Panc1 (cell line): ENCODE measurements around the gene THSD7A. TPM values are rescaled to one million over a fixed set of nuclear protein-coding genes. Genes with fewer than 3 reads are reported as not detected.
A peak's percentile ranks its signal among the peaks of the same experiment; 100 is the strongest.

ENCODE experiments used
- ATAC-seq: fragments of 200-7000 bp; cut with Tn5 transposase; 2 replicates; pipeline ENCODE4 v1.9.1; 2020; ENCODE audit warnings: mild to moderate bottlenecking, moderate library complexity
- BruUV-seq: library from RNA; stranded (reverse); fragments of 400-500 nt; replicated peaks from 2 replicates; lab custom pipeline; 2021; lab: Mats Ljungman, UMichigan
- CTCF ChIA-PET: fragments of 300-600 bp; sonication (Branson Sonifier 250); formaldehyde crosslinking; loops from one replicate; lab custom pipeline; 2022; ENCODE audit warnings: antibody characterized with exemption; lab: Charles Lee
- POLR2A ChIA-PET: fragments of 300-600 bp; sonication (Branson Sonifier 250); formaldehyde crosslinking; loops from one replicate; lab custom pipeline; 2022; ENCODE audit warnings: antibody characterized with exemption; lab: Charles Lee
- DNase-seq: peaks from one replicate; pipeline ENCODE4 v3.0.0-alpha.2; 2010; ENCODE audit warnings: low read depth, low spot score
- H3K27ac ChIP-seq: 2 replicates; pipeline ENCODE4 v1.5.1; 2011; ENCODE audit warnings: mild to moderate bottlenecking, low read length, inconsistent platforms
- H3K27me3 ChIP-seq: fragments of 200-500 bp; sonication (Bioruptor generic); 2 replicates; pipeline ENCODE4 v1.6.0; 2014; ENCODE audit warnings: low read length, inconsistent platforms; ENCODE audit not compliant: control insufficient read depth, insufficient read depth
- H3K36me3 ChIP-seq: fragments of 200-500 bp; sonication (Bioruptor generic); 2 replicates; pipeline ENCODE4 v1.5.1; 2014; ENCODE audit warnings: inconsistent platforms, mild to moderate bottlenecking, low read length, moderate library complexity; ENCODE audit not compliant: control insufficient read depth, insufficient read depth
- H3K4me1 ChIP-seq: 2 replicates; pipeline ENCODE4 v1.5.1; 2011; ENCODE audit warnings: inconsistent platforms, mild to moderate bottlenecking, low read length, moderate library complexity; ENCODE audit not compliant: control insufficient read depth, insufficient read depth
- H3K4me3 ChIP-seq, 2 experiments: 2 replicates each; pipeline ENCODE4 v1.5.1; 2011 to 2012; ENCODE audit warnings: low read depth in 2 of 2, low read length in 2 of 2, mild to moderate bottlenecking in 2 of 2, inconsistent platforms in 1 of 2, moderate library complexity in 1 of 2
- H3K9me3 ChIP-seq: fragments of 200-500 bp; sonication (Bioruptor generic); 2 replicates; pipeline ENCODE4 v1.5.1; 2014; ENCODE audit warnings: low read depth, mild to moderate bottlenecking, inconsistent platforms, low read length, moderate library complexity; ENCODE audit not compliant: control insufficient read depth, insufficient read depth
- CTCF ChIP-seq: fragments of 450-650 bp; IDR thresholded peaks from 2 replicates; pipeline ENCODE4 v1.5.1; 2017; ENCODE audit warnings: mild to moderate bottlenecking
- POLR2AphosphoS5 ChIP-seq: IDR thresholded peaks from 2 replicates; pipeline ENCODE4 v1.6.1; 2012; ENCODE audit warnings: mild to moderate bottlenecking, low read depth, low read length, moderate library complexity
- SIN3A ChIP-seq: IDR thresholded peaks from 2 replicates; pipeline ENCODE4 v1.6.1; 2012; ENCODE audit warnings: low read depth, mild to moderate bottlenecking, low read length, moderate library complexity, borderline replicate concordance; ENCODE audit not compliant: insufficient read depth
- TCF7L2 ChIP-seq: IDR thresholded peaks from 2 replicates; pipeline ENCODE4 v1.6.1; 2011; ENCODE audit warnings: mild to moderate bottlenecking, low read depth, low read length, inconsistent platforms
- in situ Hi-C: cut with HindIII; loops from 2 replicates; pipeline ENCODE4 v1.10.0; 2016; ENCODE audit warnings: low sequenced_read_pairs, low pct_unique_long_range_greater_than_20kb
- intact Hi-C: fragments of 100-400 bp; cut with micrococcal nuclease; formaldehyde crosslinking; loops from one replicate; pipeline ENCODE4 v1.10.0; 2022; ENCODE audit not compliant: unreplicated experiment
- total RNA-seq: library from RNA; stranded (reverse); gene quantifications from one replicate; pipeline ENCODE4 v1.2.1, GENCODE V29; 2021; ENCODE audit not compliant: unreplicated experiment
- TF ChIP-seq, protein P1 (sequence below), 2 experiments: IDR thresholded peaks; 2 replicates each; pipeline ENCODE4 v1.6.1; 2011 to 2012; ENCODE audit warnings: low read depth in 2 of 2, control low read depth in 1 of 2, low read length in 1 of 2, mild to moderate bottlenecking in 1 of 2, moderate library complexity in 1 of 2; ENCODE audit not compliant: insufficient read depth in 1 of 2

The THSD7A gene
- total RNA-seq, 1 experiment from 2014 or later, result 38.6 TPM

DNA sequence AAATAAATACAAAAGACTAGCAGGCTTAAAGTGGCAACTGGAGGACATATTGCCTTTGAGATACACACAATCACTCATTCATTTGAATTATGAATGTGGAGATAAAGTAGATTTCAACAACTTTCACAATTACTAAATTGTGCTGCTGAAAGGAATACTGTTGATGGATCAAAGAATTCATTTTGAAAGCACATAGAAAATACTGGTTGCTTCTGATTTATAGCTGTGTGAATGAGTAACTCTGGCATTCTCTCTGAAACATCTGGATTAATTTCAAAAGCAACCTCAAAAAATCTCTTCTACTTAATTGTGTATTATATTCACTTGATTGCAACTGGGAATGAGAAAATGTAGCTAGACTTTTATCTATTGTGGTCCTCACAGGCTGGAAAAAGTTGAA lies 397.6 kb downstream of the THSD7A start:
- no TSS peak for BruUV-seq
- ChIA-PET CTCF (no interaction called here), POLR2A (no interaction called here)
- intact Hi-C loops, result loop anchor here (5.0 kb wide), 1 partner anchor 128 kb away; no protein-coding TSS in a partner anchor
- H3K4me1 ChIP-seq, result no peaks in the 10 kb centered on the region
- no peaks in the 10 kb centered on the region for H3K36me3 ChIP-seq
- no peak overlapping the region for H3K27ac ChIP-seq
- ATAC-seq (no peak), DNase-seq (no peak)
- in situ Hi-C loops, result no loop called here
- H3K27me3 ChIP-seq, result no peaks in the 10 kb centered on the region
- 0 out of 2 replicates have a peak, but pooled peaks cover 4% of the 10 kb centered on the region for H3K9me3 ChIP-seq
- TF ChIP-seq CTCF, result no peak
- no peak for TF ChIP-seq SIN3A
- no peak for TF ChIP-seq TCF7L2
- TF ChIP-seq, protein P1, sequence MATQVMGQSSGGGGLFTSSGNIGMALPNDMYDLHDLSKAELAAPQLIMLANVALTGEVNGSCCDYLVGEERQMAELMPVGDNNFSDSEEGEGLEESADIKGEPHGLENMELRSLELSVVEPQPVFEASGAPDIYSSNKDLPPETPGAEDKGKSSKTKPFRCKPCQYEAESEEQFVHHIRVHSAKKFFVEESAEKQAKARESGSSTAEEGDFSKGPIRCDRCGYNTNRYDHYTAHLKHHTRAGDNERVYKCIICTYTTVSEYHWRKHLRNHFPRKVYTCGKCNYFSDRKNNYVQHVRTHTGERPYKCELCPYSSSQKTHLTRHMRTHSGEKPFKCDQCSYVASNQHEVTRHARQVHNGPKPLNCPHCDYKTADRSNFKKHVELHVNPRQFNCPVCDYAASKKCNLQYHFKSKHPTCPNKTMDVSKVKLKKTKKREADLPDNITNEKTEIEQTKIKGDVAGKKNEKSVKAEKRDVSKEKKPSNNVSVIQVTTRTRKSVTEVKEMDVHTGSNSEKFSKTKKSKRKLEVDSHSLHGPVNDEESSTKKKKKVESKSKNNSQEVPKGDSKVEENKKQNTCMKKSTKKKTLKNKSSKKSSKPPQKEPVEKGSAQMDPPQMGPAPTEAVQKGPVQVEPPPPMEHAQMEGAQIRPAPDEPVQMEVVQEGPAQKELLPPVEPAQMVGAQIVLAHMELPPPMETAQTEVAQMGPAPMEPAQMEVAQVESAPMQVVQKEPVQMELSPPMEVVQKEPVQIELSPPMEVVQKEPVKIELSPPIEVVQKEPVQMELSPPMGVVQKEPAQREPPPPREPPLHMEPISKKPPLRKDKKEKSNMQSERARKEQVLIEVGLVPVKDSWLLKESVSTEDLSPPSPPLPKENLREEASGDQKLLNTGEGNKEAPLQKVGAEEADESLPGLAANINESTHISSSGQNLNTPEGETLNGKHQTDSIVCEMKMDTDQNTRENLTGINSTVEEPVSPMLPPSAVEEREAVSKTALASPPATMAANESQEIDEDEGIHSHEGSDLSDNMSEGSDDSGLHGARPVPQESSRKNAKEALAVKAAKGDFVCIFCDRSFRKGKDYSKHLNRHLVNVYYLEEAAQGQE (IDR thresholded peaks at IDR 0.05; ENCODE audit: insufficient read depth in 1 of 2, low read depth in 2 of 2, low read length in 1 of 2), result no peak
- TF ChIP-seq POLR2AphosphoS5, result no peak
- no peak overlapping the region for H3K4me3 ChIP-seq

DNA sequence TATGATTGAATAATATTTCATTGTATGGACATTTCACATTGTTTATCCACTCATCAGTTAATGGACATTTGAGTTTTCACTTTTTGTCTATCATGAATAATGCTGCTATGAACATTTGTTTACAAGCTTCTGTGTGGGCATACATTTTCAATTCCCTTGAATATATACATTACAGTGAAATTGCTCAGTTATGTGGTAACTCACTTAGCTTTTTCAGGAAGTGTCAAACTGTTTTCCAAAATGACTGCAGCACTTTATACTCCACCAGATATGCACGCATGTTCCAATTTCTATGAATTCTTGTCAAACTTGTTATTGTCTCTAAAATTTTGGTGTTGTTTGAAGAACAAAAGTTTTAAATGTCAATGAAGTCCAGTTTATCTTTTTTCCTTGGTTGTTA lies 401.2 kb downstream of the THSD7A start:
- Histone ChIP-seq H3K36me3 (no peaks in the 10 kb centered on the region), H3K27me3 (no peaks in the 10 kb centered on the region), H3K4me1 (peaks cover 11% of the 10 kb centered on the region; the same call in 1 of the 2 replicates), H3K9me3 (0 out of 2 replicates have a peak, but pooled peaks cover 4% of the 10 kb centered on the region), H3K4me3 (no peak overlapping the region), H3K27ac (0 out of 2 replicates have a peak overlapping the region, but pooled peaks have one; percentile 4)
- ChIA-PET POLR2A (no interaction called here), CTCF (no interaction called here)
- ATAC-seq, result no peak
- no peak for DNase-seq
- intact Hi-C loops (loop anchor here (5.0 kb wide), 1 partner anchor 131 kb away; no protein-coding TSS in a partner anchor), in situ Hi-C loops (no loop called here)
- no peak for TF ChIP-seq POLR2AphosphoS5
- no peak for TF ChIP-seq SIN3A
- TF ChIP-seq CTCF, result no peak
- no TSS peak for BruUV-seq
